ENCODE results near the gene EIF2AK3. TPM values are rescaled to one million over a fixed set of nuclear protein-coding genes. Genes with fewer than 3 reads are reported as not detected.
A peak's percentile ranks its signal among the peaks of the same experiment; 100 is the strongest.

The EIF2AK3 gene
- total RNA-seq (10 to 100 TPM; 34.9 to 38.3 TPM), total RNA-seq (92.7 to 115 reads per million in 2 donors)

DNA sequence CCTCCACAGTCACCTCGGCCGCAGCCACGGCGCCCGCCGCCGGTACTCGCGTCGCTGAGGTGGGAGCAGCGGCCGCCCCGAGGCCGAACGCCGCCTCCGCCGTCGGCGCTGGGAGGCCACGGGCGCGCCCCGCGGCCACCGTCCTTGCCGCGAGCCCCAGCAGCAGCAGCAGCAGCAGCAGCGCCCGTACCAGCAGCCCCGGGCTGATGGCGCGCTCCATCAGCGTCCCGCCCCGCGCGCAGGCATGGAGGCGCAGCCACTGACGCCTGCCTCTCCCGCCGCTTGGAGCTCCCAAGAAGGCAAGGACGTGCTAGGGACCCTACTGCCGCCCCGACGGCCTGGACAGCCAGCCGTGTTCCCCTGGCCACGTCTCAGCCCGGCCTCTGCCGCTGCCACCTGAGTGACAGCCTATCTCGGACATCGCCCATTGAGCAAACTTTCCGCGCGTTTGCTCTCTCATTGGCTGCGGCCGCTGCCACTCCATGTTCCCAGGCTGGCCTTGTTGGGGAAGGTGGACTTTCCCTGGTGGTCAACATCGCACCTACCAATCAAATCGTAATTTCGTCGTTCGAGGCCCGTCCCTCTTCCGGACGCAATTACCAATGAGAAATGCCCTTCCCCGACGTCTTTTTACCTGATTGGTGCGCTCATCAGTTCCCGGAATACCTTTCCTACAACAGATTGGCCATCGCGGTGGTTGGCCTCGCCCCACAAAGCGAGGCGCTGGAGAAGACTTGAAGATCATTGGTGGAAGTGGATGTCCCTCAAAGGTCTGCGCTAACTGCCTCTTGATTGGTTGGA is at the start of gene EIF2AK3:
TSS of gene EIF2AK3 (minus strand) at position 410 of the 801 bp plus-strand sequence. CDS start at position 220, 190 bp downstream.
- DNase-seq (peak; percentile 82 to 89 (median 87)), ATAC-seq (peak; percentile 87)
- H3K4me1 Mint-ChIP-seq = peaks cover 12% of the 10 kb centered on the region
- no peak within 1 kb of the TSS for H3K4me3 Mint-ChIP-seq
- H3K27me3 Mint-ChIP-seq = no peaks in the 10 kb centered on the region
- peaks cover 2% of the 10 kb centered on the region for H3K36me3 Mint-ChIP-seq (ENCODE audit: low read depth)
- no peaks in the 10 kb centered on the region for H3K9me3 ChIP-seq (ENCODE audit: control insufficient read depth, low read length, poor library complexity, severe bottlenecking)
- H3K27ac Mint-ChIP-seq = no peak within 1 kb of the TSS

- H3K27ac Mint-ChIP-seq = no peak overlapping the region
- no peak overlapping the region for H3K4me3 Mint-ChIP-seq
Observed at GRCh38 chr2:88673363-88673762, 46.1 kb upstream of the EIF2AK3 start.

GRCh38 chr2:88671786-88672427 is 44.6 kb upstream of the EIF2AK3 start:
- no peaks in the 10 kb centered on the region for H3K9me3 ChIP-seq (ENCODE audit: control insufficient read depth, low read length, poor library complexity, severe bottlenecking)
- no peaks in the 10 kb centered on the region for H3K27me3 Mint-ChIP-seq
- no peak overlapping the region for H3K4me3 Mint-ChIP-seq
- no peaks in the 10 kb centered on the region for H3K36me3 Mint-ChIP-seq (ENCODE audit: low read depth)
- no peak overlapping the region for H3K27ac Mint-ChIP-seq
- ATAC-seq = peak; percentile 78
- no peak for DNase-seq
- H3K4me1 Mint-ChIP-seq = peaks cover 4% of the 10 kb centered on the region

More at GRCh38 chr2:88673363-88673762, 46.1 kb upstream of the EIF2AK3 start:
- H3K9me3 ChIP-seq (ENCODE audit: control insufficient read depth, low read length, poor library complexity, severe bottlenecking) = no peaks in the 10 kb centered on the region
- no peak for ATAC-seq
- Mint-ChIP-seq H3K4me1 (peaks cover 4% of the 10 kb centered on the region), H3K36me3 (ENCODE audit: low read depth) (no peaks in the 10 kb centered on the region), H3K27me3 (peaks cover 3% of the 10 kb centered on the region)
- DNase-seq = no peak

- H3K4me3 Mint-ChIP-seq = no peak overlapping the region
- H3K27ac Mint-ChIP-seq = no peak overlapping the region
- no peak for DNase-seq
- H3K36me3 Mint-ChIP-seq (ENCODE audit: low read depth) = no peaks in the 10 kb centered on the region
- ATAC-seq = peak; percentile 72
- H3K27me3 Mint-ChIP-seq = no peaks in the 10 kb centered on the region
- H3K9me3 ChIP-seq (ENCODE audit: control insufficient read depth, low read length, poor library complexity, severe bottlenecking) = no peaks in the 10 kb centered on the region
- H3K4me1 Mint-ChIP-seq = peaks cover 4% of the 10 kb centered on the region
Observed at GRCh38 chr2:88669482-88670214, 42.4 kb upstream of the EIF2AK3 start.

- no peaks in the 10 kb centered on the region for H3K36me3 Mint-ChIP-seq (ENCODE audit: low read depth)
- no peak for DNase-seq
- H3K4me3 Mint-ChIP-seq = no peak overlapping the region
- H3K27me3 Mint-ChIP-seq = no peaks in the 10 kb centered on the region
- H3K27ac Mint-ChIP-seq = no peak overlapping the region
- ATAC-seq = no peak
- H3K9me3 ChIP-seq (ENCODE audit: control insufficient read depth, low read length, poor library complexity, severe bottlenecking) = no peaks in the 10 kb centered on the region
- H3K4me1 Mint-ChIP-seq = peaks cover 4% of the 10 kb centered on the region
Observed at GRCh38 chr2:88668862-88669261, 41.6 kb upstream of the EIF2AK3 start.

DNA sequence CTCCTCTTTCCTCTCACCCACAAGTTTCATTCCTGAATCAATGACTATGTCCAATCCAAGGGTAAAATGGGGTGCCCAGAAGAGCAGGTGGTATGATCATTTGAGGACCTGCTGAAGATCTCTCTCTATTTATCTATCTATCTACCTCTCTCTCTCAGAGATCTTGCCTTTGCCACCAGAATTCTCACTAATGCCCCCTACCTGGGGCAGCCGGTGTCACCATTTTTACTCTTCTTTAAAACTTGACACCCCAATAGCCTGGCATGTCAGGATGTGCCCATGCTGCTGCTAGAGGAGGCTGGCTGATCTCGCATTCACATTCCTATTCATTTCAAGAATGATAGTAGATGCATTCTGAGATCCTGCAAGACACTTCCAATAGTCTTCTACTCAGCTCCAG is 40.0 kb upstream of the EIF2AK3 start:
- DNase-seq (no peak), ATAC-seq (no peak)
- Mint-ChIP-seq H3K27ac (no peak overlapping the region), H3K4me3 (no peak overlapping the region), H3K36me3 (ENCODE audit: low read depth) (no peaks in the 10 kb centered on the region), H3K27me3 (no peaks in the 10 kb centered on the region), H3K4me1 (peaks cover 4% of the 10 kb centered on the region)
- no peaks in the 10 kb centered on the region for H3K9me3 ChIP-seq (ENCODE audit: control insufficient read depth, low read length, poor library complexity, severe bottlenecking)

DNA sequence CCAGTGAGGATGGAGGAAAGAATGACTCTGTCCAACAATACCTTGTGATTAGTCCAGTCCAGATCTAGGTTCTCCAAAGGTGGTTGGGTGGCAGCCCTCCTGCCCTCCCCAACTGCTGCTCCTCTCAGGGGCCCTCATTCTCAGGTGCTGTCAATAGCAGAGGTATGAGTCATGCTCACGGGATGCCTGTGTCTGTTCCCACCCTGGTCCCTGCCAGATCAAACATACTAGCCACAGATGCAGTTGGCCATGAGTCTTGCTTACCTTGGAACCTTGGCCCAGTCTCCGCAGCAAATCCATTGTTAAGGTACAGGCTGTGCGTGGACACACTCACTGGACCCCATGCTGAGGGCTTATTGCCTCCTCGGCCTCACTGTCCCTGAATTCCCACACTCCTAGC is 39.3 kb upstream of the EIF2AK3 start:
- no peaks in the 10 kb centered on the region for H3K27me3 Mint-ChIP-seq
- H3K9me3 ChIP-seq (ENCODE audit: control insufficient read depth, low read length, poor library complexity, severe bottlenecking) = no peaks in the 10 kb centered on the region
- no peak overlapping the region for H3K4me3 Mint-ChIP-seq
- peaks cover 2% of the 10 kb centered on the region for H3K4me1 Mint-ChIP-seq
- no peak overlapping the region for H3K27ac Mint-ChIP-seq
- no peaks in the 10 kb centered on the region for H3K36me3 Mint-ChIP-seq (ENCODE audit: low read depth)
- no peak for DNase-seq
- ATAC-seq = no peak

DNA sequence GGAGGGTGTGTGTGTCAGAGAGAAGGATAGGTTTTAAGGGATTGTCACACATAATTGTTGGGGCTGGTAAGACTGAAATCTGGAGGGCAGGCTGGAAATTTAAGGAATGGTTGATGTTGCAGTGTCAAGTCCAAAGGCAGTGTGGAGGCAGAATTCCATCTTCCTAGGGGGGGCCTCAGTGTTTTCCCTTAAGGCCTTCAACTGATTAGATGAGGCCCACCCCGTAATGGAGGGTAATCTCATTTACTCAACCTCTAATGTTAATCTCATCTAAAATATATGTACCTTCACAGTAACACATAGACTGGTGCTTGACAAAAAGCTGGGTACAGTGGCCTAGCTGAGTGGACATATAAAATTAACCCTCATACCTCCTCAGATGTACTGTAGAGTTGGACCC is 33.4 kb upstream of the EIF2AK3 start:
- Mint-ChIP-seq H3K36me3 (ENCODE audit: low read depth) (no peaks in the 10 kb centered on the region), H3K4me1 (no peaks in the 10 kb centered on the region), H3K27ac (no peak overlapping the region), H3K4me3 (no peak overlapping the region), H3K27me3 (no peaks in the 10 kb centered on the region)
- DNase-seq = no peak
- H3K9me3 ChIP-seq (ENCODE audit: control insufficient read depth, low read length, poor library complexity, severe bottlenecking) = no peaks in the 10 kb centered on the region
- ATAC-seq = no peak

- H3K9me3 ChIP-seq (ENCODE audit: control insufficient read depth, low read length, poor library complexity, severe bottlenecking) = no peaks in the 10 kb centered on the region
- Mint-ChIP-seq H3K4me3 (no peak overlapping the region), H3K36me3 (ENCODE audit: low read depth) (no peaks in the 10 kb centered on the region), H3K27ac (no peak overlapping the region), H3K4me1 (no peaks in the 10 kb centered on the region), H3K27me3 (no peaks in the 10 kb centered on the region)
- DNase-seq (no peak), ATAC-seq (no peak)
Observed at GRCh38 chr2:88659538-88659915, 32.3 kb upstream of the EIF2AK3 start.

- no peak for ATAC-seq
- H3K36me3 Mint-ChIP-seq (ENCODE audit: low read depth) = no peaks in the 10 kb centered on the region
- H3K4me1 Mint-ChIP-seq = no peaks in the 10 kb centered on the region
- no peak overlapping the region for H3K27ac Mint-ChIP-seq
- no peak overlapping the region for H3K4me3 Mint-ChIP-seq
- H3K9me3 ChIP-seq (ENCODE audit: control insufficient read depth, low read length, poor library complexity, severe bottlenecking) = no peaks in the 10 kb centered on the region
- DNase-seq = no peak
- H3K27me3 Mint-ChIP-seq = no peaks in the 10 kb centered on the region
Observed at GRCh38 chr2:88658881-88659537, 31.7 kb upstream of the EIF2AK3 start.

DNA sequence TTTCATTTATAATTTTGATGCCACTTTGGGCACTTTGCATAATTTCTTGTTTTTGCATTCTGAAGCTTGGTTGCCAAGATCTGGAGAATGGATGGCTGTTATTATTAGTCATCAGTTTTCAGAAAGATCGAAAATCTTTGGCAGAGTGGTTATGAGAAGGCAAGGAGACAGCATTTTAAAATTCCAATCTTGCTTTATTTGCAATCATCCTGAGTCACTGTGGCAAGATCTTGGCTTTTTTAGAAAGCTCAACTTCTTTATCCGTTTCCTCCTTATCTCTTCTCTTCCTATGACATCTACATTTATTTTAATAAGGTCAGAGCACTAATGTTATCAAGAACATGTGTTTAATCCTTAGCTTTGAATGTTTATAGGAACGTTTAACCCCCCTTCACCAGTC is 31.1 kb upstream of the EIF2AK3 start:
- Mint-ChIP-seq H3K4me1 (no peaks in the 10 kb centered on the region), H3K4me3 (no peak overlapping the region), H3K27me3 (no peaks in the 10 kb centered on the region), H3K36me3 (ENCODE audit: low read depth) (no peaks in the 10 kb centered on the region), H3K27ac (no peak overlapping the region)
- DNase-seq = no peak
- H3K9me3 ChIP-seq (ENCODE audit: control insufficient read depth, low read length, poor library complexity, severe bottlenecking) = no peaks in the 10 kb centered on the region
- no peak for ATAC-seq

- peaks cover under 1% of the 10 kb centered on the region for H3K27me3 Mint-ChIP-seq
- H3K36me3 Mint-ChIP-seq (ENCODE audit: low read depth) = no peaks in the 10 kb centered on the region
- ATAC-seq (no peak), DNase-seq (no peak)
- no peak overlapping the region for H3K27ac Mint-ChIP-seq
- no peaks in the 10 kb centered on the region for H3K4me1 Mint-ChIP-seq
- no peaks in the 10 kb centered on the region for H3K9me3 ChIP-seq (ENCODE audit: control insufficient read depth, low read length, poor library complexity, severe bottlenecking)
- no peak overlapping the region for H3K4me3 Mint-ChIP-seq
Observed at GRCh38 chr2:88657131-88657530, 29.9 kb upstream of the EIF2AK3 start.

DNA sequence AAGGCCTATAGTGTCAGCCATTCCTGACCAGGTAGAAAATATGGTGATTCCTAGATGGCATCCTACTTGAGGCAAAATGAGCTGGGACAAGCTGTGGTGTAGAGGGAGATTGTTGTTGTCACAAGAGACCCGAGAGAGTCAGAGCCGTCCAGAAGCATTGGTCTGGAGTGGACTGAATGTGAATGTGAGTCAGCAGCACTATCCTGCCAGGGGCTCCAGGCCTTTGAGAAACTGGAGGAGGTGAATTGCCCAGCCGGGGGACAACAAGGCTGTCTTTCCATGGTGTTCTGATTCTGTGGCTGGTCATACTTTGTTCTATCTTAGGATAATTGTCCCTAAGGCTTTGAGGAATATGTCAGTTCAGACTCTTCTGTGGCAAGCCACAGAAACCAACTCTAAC is 29.4 kb upstream of the EIF2AK3 start:
- Mint-ChIP-seq H3K36me3 (ENCODE audit: low read depth) (no peaks in the 10 kb centered on the region), H3K4me3 (no peak overlapping the region), H3K27ac (no peak overlapping the region), H3K27me3 (peaks cover 5% of the 10 kb centered on the region), H3K4me1 (peaks cover 2% of the 10 kb centered on the region)
- DNase-seq (no peak), ATAC-seq (no peak)
- no peaks in the 10 kb centered on the region for H3K9me3 ChIP-seq (ENCODE audit: control insufficient read depth, low read length, poor library complexity, severe bottlenecking)
